Measurements from ENCODE around the gene WDR93.

- no peak for TF ChIP-seq TAF1 (IDR thresholded peaks at IDR 0.05; ENCODE audit: borderline replicate concordance, insufficient read depth, low read length)
- no peak for TF ChIP-seq SIN3A (IDR thresholded peaks at IDR 0.05; ENCODE audit: borderline replicate concordance, insufficient read depth, low read length)
- TF ChIP-seq POLR2AphosphoS5 (IDR thresholded peaks at IDR 0.05; ENCODE audit: low read depth, low read length) = no peak
- TF ChIP-seq REST (IDR thresholded peaks at IDR 0.05; ENCODE audit: insufficient read depth in 1 of 2, low read depth in 2 of 2, low read length in 2 of 2) = no peak
These were observed 37.6 kb downstream of the WDR93 start for GRCh38 chr15:89728254-89728653.

All from PFSK-1 (cell line).